DOHH2 (cell line): ENCODE measurements around the gene AGBL1.

Source experiments
- EZH2phosphoT487 ChIP-seq: fragments of 200-600 bp; sonication (generic); IDR thresholded peaks from 2 replicates; pipeline ENCODE4 v1.6.1; 2017; ENCODE audit warnings: borderline replicate concordance, mild to moderate bottlenecking, antibody characterized with exemption, low read length, moderate library complexity, mixed read lengths
- TF ChIP-seq, protein P1 (sequence below): fragments of 200-600 bp; sonication (generic); IDR thresholded peaks from one replicate; pipeline ENCODE4 v1.5.1; 2014; ENCODE audit warnings: antibody characterized with exemption, mild to moderate bottlenecking, low read depth, low read length; ENCODE audit not compliant: poor library complexity, severe bottlenecking

- TF ChIP-seq, protein P1, sequence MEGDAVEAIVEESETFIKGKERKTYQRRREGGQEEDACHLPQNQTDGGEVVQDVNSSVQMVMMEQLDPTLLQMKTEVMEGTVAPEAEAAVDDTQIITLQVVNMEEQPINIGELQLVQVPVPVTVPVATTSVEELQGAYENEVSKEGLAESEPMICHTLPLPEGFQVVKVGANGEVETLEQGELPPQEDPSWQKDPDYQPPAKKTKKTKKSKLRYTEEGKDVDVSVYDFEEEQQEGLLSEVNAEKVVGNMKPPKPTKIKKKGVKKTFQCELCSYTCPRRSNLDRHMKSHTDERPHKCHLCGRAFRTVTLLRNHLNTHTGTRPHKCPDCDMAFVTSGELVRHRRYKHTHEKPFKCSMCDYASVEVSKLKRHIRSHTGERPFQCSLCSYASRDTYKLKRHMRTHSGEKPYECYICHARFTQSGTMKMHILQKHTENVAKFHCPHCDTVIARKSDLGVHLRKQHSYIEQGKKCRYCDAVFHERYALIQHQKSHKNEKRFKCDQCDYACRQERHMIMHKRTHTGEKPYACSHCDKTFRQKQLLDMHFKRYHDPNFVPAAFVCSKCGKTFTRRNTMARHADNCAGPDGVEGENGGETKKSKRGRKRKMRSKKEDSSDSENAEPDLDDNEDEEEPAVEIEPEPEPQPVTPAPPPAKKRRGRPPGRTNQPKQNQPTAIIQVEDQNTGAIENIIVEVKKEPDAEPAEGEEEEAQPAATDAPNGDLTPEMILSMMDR, result no peak
- no peak for TF ChIP-seq EZH2phosphoT487
These were observed 461.9 kb downstream of the AGBL1 start for GRCh38 chr15:86541540-86541939.
